ENCODE results near the gene TLCD1.

The TLCD1 gene, protein sequence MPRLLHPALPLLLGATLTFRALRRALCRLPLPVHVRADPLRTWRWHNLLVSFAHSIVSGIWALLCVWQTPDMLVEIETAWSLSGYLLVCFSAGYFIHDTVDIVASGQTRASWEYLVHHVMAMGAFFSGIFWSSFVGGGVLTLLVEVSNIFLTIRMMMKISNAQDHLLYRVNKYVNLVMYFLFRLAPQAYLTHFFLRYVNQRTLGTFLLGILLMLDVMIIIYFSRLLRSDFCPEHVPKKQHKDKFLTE

DNA sequence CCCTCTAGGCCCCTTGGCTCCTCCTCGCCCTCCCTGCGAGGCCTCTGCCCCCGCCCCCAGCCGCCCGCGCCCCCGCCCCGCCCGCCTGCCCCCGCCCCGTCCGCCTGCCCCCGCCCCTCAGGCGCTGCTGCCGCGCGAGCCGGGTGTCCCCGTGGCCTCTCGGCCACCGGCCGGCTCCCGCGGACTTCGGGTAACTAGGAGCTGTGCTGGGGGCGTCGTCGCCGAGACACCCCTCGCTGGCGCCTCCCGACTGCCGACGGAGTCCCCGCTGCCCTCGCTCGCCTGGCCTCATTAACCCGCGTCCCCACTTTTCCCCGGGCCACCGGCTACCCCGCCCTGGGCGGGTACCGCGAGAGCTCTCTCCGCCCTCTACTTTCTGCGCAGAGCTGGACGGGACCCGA lies at the start of gene TLCD1:
Gene TLCD1, minus strand, starts transcription at position 8 of the 401 bp plus-strand sequence. CDS start 136 bp downstream, outside the sequence.
- peak; percentile 58 to 75 for DNase-seq

DNA sequence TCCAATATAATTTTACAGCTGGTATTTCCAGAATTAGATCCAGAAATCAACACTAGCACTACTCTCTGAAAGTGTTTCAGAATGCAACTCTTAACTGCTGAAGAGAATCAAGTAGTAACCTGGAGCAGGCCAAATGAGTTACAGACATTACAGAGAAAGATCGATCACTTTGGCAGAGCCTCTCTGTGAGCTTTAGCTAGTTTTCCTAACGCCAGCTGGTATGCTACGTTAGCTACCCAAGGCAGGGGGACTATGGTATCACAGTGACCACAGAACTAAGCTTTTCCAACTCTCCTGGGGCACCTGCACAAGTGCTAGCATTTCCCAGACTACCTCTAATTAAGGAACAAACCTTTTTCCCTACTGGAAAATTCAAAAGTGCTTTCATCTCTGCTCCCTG lies 48.2 kb upstream of the TLCD1 start:
- DNase-seq = no peak

DNA sequence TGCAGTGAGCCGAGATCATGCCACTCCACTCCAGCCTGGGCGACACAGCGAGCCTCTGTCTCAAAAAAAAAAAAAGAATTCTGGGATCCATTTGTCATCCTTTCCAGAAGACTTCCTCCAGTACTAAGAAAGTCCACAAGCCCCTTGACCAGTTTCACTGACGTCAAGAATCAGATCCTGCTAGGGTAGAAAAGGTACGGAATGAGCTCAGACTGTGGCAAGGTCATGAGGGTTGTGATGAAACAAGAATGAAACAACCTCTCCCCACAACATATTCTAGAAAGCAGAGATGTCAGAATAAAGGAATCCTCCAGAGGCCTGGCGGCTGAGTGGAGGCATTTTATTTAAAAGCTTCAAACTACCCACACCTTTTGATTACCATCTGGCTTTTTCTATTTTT lies 47.7 kb upstream of the TLCD1 start:
- no peak for DNase-seq

DNA sequence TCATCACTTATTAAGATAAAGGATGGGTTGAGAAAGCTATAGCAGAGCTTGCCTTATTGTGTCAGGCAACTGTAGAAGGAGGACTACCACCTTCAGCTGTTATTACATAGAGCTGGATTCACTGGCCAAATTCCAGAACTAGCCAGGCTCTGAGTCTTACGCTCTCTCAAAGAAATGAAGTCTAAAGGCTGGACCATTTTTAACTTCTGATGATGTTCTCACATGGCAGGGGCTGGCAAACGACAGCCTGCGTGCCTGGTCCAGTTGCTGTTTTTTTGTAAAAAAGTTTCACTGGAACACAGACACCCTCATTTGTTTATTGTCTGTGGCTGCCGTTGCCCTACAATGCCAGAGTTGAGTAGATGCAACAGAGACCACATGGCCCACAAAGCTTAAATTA lies 39.0 kb upstream of the TLCD1 start:
- DNase-seq = no peak

DNA sequence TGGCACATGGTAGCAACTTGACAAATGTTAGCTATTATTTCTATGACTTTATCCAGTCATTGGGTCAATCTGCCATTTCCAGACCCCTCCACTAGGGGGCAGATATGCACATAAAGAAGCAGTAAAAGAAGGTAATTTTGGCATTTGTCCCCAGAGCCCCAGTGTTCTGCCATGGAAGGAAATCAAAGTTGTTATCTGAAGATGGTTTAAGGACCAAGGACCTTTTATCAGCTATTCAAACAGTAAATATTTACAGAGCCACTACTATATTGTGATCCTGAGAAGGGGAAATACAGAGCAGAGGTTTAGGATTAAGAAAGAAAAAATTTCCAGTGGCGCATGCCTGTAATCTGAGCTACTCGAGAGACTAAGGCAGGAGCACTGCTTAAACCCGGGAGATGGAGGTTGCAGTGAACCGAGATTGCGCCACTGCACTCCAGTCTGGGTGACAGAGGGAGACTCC lies 37.8 kb upstream of the TLCD1 start:
- peak; percentile 79 to 85 for DNase-seq

DNA sequence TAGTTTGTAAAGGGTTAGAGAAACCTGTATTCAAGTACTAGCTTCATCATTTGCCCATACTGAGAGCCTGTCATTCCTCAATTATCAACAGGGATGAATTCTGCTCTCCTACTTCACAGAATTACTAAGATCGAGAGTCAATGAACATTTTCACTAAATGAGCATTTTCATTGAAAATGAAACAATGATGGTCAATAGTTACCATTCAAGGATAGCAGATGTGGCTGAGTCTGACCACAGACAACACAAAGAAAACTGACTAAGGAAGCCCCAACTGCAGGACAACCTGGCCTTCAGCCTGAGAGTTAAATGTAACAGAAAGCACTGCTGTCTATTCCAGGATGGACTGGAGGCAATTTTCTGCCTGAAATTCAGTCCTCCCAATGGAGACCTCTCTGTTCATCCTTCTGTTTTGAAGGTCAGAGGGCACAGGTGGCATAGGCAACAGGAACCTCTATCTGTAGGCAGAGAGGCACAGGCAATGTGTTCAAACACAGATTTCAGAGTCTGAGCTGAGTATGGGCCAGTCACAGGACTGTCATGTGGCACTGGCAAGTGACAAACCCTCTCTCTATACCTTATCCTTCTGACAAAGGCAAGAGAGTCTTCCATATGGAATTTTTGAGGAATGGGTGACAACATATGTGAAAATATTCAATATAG lies 37.2 kb upstream of the TLCD1 start:
- DNase-seq = no peak

DNA sequence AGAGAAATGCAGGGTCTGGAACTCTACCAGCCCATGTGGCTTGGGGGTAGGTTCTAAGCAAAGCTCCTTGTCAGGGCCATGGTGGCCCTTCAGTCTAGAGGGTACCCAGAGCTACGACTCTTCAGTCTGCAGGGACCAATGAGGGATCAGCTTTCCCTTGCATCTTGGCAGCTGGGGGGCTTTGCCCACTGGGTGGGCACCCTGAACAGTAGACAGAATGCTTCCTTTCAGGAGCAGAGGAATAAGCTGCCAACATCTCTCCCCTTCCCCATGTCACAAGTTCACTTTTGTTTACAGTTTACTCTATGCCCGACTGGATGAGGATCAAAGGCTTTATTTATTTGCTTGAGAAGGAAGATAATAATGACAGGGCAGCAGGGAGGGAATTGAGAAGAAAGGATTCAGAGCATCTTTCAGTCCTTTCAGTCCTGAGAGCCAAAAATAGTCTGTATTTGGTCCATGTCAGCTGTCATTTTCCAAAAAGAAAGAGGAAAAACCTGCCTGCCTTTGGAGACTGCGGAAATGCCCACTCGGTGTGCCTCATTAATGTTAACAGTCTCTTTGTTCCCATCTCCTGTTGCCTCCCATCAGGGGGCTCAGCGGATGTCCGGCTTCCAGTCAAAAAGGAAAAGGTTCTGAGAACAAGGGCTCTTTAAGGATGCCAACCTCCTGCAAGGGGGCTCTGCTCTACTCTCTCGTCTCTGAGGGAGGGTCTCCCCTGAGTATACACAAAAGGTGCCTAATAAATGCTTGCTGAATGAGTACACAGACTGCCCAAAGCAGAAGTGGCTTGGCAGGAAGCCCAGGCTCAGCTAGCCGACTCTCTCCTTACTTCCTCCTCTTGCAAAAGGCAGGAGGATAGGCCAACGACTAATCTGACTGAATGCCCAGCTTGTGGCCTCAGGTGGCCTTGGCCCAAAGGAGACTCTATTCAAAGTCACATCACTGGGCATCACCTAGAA lies 34.8 kb upstream of the TLCD1 start:
- peak in 1 of 2 donors; percentile 47 for DNase-seq

DNA sequence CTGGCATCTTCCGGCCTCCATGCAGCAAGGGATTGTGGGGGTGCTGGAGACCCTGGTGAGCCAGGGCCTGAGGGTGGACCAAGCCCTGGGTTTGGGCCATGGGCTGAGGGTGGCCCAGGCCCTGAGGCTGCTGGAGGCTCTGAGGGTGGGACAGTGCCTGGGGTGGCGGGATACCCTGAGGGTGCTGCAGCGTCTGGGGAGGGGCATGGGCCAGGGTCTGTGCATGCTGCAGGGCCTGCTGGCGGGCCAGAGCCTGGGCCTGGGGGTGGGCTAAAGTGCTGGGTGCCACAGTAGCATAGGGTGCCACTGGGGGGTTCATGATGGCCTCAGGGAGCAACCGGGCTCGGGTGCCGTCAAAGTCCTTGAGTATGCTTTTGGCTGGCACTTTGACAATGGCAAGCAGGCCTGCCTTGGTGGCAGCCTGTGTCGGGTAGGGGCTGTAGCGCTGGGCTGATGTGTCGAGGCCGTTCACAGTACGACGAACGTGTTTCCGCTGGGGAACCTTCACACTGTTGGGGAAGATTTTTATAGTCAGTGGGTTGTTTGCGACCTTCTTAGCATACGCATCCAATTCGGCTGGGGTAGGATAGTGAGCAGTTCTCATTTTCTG lies 33.3 kb upstream of the TLCD1 start:
- DNase-seq = no peak

DNA sequence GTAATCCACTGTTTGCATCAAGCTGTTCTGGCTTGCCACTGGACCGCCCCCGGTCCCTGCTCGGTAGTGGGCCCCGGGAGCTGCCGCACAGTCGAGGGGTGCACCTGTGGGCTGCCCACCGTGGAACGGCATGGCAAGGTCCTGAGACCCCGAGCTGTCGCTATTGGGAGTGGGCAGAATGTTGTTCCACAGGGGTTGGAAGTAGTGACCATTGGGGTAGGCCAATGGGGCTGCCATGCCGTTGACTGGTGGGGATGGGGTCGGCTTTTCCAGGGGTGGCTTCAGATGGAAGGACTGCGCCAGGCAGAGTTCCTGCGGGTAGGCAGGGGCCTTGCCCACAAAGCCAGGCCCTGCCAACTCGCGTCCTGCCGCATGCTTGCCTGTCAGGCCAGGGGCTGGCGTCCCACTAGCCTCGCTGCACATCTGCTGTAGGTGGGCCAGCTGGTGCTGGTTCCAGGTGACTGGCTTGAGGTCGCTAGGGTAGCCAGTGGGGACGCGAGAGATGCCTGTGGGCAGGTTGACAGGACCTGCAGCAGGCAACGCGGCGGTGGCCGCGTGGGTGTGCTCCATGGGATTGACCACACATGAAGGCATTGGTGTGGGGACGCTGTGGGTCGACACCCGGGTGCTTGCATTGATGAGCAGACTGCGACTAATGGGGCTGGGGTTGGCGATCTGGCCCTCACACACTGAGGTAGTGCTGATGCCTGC lies 32.5 kb upstream of the TLCD1 start:
- no peak for DNase-seq

DNA sequence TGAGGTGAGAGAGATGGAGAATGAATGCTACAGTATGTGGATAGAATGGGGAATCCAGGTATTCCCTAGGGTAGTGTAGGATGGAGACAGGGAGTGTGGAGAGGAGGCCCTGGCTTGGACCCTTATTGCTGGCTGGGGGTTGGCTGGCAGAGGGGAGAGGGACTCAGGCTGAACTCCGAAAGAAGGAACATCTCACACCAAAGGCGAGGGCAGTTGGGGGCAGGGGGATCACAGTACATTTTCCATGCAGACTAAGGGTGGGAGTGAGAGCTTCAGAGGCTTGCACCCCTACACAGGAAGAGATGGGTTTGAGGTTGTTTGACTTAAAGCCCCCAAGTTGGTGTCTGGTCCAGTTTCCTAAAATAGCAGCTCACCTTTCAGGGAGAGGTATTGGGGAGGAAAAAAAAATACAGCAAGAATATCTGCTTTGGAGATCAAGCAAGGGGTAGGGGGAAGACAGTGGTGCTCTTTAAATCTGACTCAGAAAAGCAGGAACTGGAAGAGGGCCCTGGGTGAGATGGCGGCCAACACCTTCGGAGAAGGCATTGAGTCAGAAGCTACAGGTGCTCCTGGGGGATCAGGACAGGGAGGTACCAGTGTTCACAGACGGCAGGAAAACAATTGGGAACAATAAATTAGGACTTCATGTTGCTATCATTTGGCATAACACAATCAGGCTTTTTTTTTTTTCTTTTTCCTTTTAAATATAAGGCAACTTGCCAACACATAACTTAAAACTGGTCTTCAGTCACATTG lies 30.2 kb upstream of the TLCD1 start:
- DNase-seq = no peak

DNA sequence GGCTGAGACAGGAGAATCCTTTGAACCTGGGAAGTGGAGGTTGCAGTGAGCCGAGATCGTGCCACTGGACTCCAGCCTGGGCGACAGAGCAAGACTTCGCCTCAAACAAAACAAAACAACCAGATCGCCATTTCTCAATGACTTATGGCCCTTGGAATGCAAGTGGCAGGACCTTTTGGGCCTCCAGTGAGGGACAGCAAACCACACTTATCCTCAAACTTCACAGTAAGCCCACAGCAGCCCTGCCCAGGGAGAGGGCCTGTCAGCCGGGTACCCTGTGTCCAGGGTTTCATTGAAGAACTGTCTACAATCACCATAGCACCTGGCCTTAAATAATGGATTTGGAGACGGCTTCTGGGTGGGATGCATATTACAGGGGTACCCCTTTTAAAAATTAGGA lies 29.5 kb upstream of the TLCD1 start:
- no peak for DNase-seq

DNA sequence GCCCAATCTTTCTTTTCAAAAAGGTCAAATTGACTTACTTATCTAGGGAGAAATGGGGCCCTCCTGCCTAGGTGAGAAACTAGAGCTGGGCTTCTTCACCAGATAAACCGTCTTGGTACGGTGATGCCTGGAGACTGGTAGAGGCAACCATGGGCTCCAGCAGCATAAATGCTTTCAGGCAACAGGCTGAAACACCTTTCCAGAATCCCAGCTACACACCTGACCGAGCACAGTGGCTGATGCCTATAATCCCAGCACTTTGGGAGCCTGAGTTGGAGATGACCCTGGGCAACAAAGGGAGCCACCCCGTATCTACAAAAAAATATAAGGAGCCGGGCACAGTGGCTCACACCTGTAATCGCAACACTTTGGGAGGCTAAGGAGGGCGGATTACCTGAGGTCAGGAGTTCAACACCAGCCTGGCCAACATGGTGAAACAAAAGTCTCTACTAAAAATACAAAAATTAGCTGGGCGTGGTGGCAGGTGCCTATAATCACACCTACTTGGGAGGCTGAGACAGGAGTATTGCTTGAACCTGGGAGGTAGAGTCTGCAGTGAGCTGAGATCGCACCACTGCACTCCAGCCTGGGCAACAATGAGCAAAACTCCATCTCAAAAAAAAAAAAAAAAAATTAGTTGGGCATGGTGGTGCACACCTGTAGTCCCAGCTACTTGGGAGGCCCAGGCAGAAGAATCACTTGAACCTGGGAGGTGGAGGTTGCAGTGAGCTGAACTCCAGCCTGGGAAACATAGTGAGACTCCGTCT lies 25.8 kb upstream of the TLCD1 start:
- no peak for DNase-seq

DNA sequence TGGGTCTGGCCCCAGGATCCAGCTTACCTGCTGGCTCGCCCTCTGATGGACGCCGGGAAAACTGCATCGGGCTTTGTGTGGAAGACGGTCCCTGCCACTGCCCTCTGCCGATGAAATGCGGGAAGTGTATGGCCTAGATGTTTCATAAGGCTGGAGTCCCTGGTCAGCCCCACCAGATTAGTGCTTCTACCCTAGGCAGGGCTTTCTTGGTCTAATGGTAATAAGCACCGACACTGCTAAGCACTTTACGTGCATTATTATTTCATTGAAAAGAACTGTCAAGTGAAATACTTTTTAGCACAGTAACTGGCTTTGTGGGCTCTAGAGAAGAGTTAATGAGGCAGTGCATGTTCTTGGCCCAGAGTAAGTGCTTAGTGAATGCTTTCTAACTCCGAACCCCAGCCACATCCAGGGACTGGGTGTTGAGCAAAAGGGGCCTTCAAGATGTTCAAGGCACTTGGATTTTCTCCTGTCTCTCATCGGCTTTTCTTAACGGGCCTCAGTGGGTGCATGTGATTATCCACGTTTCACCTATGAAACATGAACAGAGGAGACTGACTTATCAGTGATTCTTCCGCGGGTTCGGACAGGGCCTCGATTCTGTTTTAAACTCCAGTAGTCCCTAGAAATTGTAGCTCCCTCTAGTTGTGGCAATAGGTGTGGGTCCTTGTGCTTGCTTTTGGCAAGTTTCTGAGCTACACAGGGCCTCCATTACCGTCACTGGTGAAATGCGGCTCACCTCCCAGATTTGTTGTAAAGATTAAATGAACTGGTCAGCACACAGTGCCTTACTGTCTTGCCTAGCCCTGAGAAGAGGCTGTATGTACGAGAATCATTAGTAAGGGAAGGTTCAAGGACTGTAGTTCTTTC lies 24.4 kb upstream of the TLCD1 start:
- DNase-seq = peak; percentile 91 to 92

DNA sequence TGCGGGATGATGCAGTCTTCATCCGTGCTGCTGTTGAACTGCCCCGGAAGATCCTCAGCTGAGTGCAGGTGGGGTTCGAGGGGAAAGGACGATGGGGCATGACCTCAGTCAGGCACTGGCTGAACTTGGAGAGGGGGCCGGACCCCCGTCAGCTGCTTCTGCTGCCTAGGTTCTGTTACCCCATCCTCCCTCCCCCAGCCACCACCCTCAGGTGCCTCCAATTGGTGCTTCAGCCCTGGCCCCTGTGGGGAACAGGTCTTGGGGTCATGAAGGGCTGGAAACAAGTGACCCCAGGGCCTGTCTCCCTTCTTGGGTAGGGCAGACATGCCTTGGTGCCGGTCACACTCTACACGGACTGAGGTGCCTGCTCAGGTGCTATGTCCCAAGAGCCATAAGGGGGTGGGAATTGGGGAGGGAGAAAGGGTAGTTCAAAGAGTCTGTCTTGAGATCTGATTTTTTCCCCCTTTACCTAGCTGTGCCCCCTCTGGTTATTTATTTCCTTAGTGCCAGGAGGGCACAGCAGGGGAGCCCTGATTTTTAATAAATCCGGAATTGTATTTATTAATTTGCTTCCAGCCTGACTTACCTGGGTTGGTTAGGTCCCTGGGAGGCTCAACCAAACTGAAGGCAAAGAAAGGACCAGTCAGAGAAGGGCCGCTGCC lies 23.6 kb upstream of the TLCD1 start:
- no peak for DNase-seq

DNA sequence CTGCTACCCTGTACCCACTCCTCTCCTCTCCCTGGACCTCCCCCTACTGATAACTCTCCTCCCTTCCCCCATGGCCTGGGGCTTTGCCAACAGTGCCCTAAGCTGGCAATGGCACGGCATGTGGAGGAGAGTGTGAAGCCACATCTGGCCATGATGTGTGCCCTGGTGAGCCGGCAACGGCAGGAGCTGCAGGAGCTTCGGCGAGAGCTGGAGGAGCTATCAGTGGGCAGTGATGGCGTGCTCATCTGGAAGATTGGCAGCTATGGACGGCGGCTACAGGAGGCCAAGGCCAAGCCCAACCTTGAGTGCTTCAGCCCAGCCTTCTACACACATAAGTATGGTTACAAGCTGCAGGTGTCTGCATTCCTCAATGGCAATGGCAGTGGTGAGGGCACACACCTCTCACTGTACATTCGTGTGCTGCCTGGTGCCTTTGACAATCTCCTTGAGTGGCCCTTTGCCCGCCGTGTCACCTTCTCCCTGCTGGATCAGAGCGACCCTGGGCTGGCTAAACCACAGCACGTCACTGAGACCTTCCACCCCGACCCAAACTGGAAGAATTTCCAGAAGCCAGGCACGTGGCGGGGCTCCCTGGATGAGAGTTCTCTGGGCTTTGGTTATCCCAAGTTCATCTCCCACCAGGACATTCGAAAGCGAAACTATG lies 23.0 kb upstream of the TLCD1 start:
- no peak for DNase-seq

DNA sequence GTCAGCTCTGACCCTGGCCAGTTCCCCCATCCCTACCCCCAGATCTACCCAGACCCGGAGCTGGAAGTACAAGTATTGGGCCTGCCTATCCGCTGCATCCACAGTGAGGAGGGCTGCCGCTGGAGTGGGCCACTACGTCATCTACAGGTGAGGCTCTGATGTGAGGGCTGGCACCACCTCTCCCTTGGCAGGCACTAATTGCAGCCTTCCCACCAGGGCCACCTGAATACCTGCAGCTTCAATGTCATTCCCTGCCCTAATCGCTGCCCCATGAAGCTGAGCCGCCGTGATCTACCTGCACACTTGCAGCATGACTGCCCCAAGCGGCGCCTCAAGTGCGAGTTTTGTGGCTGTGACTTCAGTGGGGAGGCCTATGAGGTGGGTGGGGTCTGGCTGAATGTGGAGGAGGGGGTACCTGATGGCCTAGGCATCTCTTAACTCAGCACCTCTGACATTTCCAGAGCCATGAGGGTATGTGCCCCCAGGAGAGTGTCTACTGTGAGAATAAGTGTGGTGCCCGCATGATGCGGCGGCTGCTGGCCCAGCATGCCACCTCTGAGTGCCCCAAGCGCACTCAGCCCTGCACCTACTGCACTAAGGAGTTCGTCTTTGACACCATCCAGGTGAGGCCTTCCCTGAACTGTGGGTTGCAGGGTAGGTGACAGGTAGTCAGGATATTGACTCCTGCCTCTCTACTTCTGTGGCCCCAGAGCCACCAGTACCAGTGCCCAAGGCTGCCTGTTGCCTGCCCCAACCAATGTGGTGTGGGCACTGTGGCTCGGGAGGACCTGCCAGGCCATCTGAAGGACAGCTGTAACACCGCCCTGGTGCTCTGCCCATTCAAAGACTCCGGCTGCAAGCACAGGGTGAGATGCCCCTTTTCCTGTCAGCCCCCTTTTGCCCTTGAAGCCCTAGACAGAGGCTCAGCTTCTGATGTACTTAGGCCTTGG lies 22.0 kb upstream of the TLCD1 start:
- DNase-seq = no peak

DNA sequence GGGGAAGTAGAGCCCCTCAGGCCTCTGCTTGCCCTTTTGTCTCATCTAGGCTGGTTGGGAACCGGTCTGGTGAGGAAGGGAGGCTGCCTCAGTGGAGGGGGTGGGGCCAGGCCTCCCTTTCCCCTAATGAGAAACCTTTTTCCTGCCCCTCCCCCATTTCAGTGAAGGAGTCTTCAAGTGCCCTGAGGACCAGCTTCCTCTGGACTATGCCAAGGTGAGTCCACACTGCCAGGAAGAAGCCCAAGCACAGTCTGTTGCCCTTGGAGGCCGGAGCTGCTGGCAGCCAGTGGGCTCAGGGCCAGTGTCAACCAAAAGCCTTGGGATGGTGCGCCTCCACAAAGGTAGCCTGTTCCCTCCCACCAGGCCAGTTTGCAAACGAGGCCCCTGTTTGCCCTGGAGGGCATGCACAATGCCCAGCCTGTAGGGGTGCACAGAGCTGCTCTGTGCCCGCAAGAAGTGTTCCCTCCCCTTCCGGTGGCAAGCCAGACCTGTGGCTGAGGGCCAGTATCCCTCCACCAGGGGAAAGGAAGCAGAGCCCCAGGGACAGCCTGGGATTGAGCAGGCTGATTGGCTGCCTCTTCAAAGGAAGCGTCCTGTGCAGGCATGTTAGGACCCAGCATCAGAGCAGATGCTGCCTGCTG lies 21.1 kb upstream of the TLCD1 start:
- no peak for DNase-seq
